DLD1 (cell line): ENCODE results near the gene SPTSSB.

Experiments used
- in situ Hi-C: cut with HindIII; loops from 2 replicates; pipeline ENCODE4 v1.10.0; 2017; ENCODE audit warnings: low sequenced_read_pairs

The SPTSSB gene

DNA sequence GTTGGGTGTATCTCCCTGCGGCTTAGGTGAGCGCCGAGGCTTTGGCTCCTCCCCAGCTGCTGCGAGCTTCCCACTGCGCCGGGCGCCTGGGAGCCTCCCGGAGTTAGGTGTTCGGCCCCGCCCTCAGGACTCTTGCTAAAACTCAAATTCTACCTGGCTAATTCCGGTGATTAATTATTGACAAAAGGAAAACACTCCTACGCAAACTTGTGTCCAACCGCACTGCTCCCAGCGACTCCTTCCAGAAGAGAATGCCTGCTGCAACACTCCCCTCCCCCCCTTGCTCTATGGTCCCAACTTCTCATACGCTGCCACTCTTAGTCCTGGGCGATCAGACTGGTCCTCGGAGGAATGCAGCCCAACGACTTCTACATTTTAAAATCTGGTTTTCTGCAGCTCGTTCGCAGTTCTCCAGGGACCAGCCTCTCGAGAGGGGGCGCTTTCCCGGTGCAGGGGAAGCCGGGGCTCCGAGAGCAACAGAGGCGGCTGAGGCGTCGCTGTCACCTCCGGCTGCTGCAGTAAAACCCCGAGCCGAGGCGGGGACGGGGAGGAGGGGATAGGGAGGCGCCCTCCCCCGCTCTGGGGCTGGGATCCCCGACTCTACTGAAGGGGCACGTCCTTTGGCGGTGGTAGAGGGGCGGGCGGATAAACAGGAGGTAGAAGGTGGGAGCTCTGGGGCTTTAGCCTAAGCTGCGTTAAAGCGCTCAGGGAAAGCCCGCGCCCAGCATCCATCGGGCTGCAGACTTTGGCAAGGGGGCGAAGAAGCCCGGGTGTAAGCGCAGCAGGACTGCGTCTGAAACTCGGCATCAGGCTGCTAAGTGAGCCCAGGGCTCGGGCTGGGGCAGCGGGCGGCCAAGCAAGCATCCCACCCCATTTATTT lies at the start of gene SPTSSB:
Gene SPTSSB (minus strand): TSS at position 77 of the 880 bp plus-strand sequence. CDS start 25,194 bp downstream, outside the sequence.
- in situ Hi-C loops: no loop called here

- in situ Hi-C loops: no loop called here
Measured at GRCh38 chr3:161420746-161421145, 49.4 kb upstream of the SPTSSB start.

GRCh38 chr3:161419555-161420333 lies 48.4 kb upstream of the SPTSSB start:
- in situ Hi-C loops: no loop called here

GRCh38 chr3:161415506-161416231 lies 44.4 kb upstream of the SPTSSB start:
- in situ Hi-C loops: no loop called here

DNA sequence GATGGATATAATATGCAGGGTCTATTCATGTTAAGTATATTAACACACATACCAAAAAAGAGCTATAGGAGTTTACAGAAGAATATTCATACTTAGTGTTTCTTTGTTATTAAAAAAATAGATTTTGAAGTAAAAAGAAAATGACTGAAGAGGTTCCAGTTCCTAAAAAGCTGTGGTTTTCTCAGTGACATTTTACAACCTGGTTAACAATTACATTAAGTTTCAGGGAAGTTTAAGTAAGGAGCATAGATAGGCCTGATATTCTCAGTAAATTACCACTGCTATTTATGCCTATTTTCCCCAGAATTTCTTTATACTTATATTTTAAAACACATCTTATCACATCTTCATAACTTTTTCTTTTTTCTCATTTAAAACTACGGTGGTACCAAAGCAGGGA lies 43.6 kb upstream of the SPTSSB start:
- in situ Hi-C loops: no loop called here

DNA sequence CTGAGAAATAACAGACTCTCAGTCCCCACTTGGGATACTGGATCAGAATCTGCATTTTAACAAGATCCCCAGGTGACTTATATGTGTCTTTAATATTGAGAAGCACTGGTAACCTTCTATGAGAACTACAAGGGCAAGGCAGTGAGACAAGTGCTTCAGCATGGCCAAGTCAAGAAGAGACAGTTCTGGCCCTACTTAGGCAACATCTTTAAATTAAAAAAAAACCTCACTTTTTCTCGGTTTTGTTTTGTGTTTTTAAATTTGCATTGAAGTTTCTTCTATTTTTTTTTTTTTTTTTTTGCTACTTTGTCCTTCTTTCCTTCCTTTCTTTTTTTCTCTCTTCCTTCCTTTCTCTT lies 42.5 kb upstream of the SPTSSB start:
- in situ Hi-C loops: no loop called here

GRCh38 chr3:161413127-161413854 lies 42.0 kb upstream of the SPTSSB start:
- in situ Hi-C loops: no loop called here

DNA sequence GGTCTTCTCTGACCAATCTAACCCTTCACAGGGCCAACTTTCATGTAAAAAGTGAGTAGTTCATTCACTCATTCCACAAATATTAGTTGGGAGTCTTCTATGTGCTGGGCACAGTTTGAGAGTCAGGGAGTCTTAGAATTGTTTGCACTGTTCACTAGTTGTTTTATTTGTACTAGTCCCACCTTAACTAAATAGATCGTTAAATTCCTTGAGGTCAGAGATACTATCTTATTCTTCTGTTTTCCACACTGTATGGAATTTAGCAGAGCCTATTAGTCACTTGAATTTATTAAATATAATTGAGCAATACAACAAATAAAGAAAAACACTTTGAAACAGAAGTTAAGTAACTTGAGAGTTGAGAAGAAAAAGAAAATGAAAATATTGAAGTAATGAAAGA lies 40.8 kb upstream of the SPTSSB start:
- in situ Hi-C loops: no loop called here

DNA sequence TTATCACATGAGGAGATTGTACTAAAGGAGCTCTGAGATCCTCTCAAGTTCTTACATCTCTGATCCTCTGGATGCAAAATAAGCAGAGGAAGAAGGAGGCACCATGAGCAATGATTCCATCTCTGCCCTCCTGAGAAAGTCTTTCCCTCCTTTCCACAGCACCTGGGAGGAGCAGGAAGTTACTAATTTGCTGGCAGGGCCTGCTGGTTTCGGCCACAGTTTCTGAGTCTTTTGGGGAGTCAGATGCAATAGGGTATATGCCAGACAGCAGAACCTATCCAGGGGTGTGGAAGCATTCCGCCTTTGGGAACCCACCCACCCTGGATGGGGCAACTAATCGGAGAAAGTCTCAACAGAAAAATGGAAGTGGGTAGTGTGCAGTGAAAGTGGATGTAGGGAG lies 38.5 kb upstream of the SPTSSB start:
- in situ Hi-C loops: no loop called here

DNA sequence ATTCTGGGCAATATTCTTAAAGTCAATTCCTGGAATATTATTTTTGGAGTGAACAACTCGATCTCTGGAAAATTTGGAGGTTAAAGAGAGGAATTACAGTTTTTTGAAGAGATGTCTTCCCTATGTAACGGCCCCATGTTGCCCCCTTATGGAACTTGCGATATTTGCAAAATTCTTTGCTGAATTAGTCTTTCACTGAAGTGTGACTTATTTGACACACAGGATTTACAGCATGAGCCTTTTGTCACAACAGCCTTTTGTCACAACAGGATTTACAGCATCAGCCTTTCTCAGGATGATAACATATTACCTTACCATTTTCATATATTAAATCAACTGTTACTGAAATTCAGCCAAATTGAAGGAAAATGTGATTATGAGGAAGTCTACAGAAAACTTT lies 37.8 kb upstream of the SPTSSB start:
- in situ Hi-C loops: no loop called here

DNA sequence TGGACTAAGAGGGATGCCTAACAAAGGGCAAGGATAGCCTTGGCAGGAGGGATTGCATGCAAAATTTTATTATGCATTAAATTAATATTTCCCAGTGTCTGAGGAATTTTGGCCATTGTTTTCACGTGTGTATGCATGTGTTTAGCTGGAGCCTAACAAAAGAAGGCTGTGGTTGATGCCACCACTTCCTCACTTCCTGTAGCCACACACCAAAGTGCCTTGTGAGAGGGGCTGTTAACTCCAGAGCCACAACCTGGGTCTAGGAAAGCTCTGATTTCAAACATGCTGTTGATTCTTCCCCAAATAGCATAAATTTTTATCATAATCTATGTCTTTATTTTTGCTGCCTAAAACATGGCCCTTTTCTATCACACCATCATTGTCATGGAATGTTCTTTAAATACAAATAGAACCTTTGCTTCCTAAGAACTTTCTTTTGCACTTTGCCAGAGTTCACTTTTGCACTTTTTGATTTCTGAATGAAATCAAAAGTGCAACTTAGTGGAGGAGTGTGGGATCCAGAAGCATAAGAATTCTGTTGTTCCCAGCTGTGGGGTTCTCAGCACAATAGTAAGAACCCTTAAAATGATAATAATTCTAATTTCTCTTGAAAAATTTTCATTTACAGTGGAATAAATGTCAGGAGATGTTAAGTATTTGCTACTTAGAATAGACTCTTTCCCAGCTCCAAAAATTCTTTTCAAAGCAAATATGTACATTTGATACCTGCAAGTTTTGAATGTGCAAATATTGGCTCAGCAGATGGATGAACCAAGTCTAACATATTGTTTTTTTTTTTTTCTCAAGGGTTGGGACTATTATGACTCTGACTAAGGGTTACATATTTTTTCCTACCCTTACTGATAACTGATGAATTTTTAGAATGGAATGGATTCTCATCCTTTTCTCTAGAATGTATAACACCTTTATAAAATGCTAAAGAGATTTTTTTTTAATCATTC lies 35.6 kb upstream of the SPTSSB start:
- in situ Hi-C loops: no loop called here

DNA sequence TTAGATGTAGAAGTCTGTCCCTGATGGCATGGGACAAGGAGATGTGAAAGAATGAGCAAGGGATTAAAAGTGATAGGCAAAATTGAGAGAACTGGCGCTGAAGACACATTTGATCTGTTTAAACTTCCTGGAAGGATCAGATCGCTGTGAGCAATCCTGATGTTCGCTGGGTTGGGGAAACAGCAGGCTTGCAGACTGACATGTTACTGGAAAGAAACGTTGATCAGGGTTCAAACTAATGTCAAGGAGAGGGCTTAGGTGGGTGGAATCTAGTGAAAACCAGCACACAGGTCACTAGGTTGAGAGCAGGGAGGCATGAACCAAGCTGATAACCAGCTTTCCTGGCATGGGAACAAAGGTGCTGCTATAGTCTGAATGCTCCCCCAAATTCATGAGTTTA lies 34.5 kb upstream of the SPTSSB start:
- in situ Hi-C loops: no loop called here

- in situ Hi-C loops: no loop called here
Measured at GRCh38 chr3:161405087-161405486, 33.8 kb upstream of the SPTSSB start.

GRCh38 chr3:161403251-161403650 lies 31.9 kb upstream of the SPTSSB start:
- in situ Hi-C loops: no loop called here

GRCh38 chr3:161401389-161401788 lies 30.1 kb upstream of the SPTSSB start:
- in situ Hi-C loops: no loop called here

- in situ Hi-C loops: no loop called here
Measured at GRCh38 chr3:161400650-161401049, 29.3 kb upstream of the SPTSSB start.

DNA sequence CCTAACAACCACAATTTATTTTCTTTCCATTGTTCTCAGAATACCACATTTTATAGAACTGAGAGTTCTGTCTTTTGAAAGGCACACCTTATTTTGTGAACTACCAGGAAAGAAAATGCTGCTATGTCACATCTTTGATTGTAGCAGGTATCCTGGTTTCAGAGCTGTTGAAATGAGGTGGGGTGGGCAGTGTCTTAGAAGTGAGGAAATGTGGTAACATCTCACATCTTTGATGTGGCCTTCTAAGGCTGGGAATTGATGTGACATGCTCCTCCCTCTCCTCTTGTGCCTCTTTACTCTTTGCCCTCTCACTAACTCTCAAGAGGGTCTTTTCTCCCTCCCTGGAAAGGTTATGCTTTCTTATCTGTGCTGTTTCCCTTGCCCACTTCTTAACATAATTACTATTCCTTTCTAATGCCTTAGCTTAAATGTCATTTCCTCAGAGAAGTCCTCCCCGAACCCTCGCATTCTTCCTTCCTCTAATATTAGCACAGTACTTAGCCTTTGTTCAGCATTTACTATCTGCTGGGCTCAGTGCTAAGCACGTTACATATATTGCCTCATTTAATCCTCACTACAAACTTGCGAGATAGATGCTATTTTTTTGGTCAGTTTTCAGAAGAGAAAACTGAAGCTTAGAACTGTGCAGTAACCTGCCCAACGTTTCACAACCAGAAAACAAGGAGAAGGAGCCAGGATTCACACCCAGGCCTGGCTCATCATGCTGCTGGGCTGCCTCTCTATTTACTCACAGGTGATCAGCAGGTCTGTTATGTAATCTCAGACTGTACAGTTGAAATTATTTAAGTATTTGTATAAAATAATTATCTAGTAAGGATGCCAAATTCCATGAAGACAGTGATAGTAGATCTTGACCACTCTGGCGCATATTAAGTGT lies 24.0 kb upstream of the SPTSSB start:
- in situ Hi-C loops: no loop called here

- in situ Hi-C loops: no loop called here
Measured at GRCh38 chr3:161393803-161394202, 22.5 kb upstream of the SPTSSB start.

DNA sequence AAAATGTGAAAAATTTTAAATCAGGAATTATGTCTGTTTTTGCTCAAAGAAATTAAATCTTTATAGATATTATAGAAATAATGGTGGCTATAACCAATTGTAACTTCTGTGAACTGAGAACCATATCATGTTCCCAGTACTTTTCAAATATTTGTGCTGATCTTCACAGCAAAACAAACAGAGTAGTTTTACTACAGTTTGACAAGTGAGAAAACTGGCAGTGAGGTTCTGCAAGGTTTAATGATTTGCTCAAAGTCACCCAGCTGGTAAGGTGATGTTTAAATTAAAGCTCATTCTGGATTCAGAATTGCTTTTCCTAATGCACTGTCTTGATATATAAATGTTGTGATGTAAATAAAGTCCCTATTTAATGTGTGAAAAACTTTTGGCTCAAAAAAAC lies 22.0 kb upstream of the SPTSSB start:
- in situ Hi-C loops: no loop called here
